ENCODE results near the gene FAM120AOS.

The FAM120AOS gene

GRCh38 chr9:93453047-93453914 lies at the start of gene FAM120AOS:
FAM120AOS (minus strand) TSS chr9:93453581; CDS start chr9:93452709, 872 bp downstream.
- DNase-seq (ENCODE audit: low spot score): peak; percentile 88

GRCh38 chr9:93501406-93501805 lies 48.0 kb upstream of the FAM120AOS start:
- DNase-seq (ENCODE audit: low spot score): peak; percentile 7

- DNase-seq (ENCODE audit: low spot score): no peak
Observed at GRCh38 chr9:93500571-93501298, 47.4 kb upstream of the FAM120AOS start.

DNA sequence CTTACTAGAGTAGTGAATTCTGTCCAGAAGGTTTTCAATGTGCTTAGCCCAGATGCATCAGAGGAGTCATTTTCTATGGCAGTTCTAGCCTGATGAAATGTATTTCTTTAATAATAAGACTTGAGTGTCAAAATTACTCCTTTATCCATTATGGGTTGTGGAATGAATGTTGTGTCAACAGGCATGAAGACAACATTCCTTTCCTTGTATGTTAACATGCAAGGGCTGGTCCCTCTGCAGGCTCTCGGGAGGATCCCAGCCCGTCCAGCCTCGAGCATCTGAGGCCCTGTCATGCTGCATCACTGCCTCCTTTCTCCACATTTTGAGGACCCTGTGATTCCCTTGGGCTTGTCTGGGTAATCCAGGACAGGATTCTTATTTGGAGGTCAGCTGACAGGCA lies 42.9 kb upstream of the FAM120AOS start:
- no peak for DNase-seq (ENCODE audit: low spot score)

GRCh38 chr9:93493949-93494348 lies 40.6 kb upstream of the FAM120AOS start:
- no peak for DNase-seq (ENCODE audit: low spot score)

GRCh38 chr9:93492327-93492726 lies 38.9 kb upstream of the FAM120AOS start:
- DNase-seq (ENCODE audit: low spot score): no peak

DNA sequence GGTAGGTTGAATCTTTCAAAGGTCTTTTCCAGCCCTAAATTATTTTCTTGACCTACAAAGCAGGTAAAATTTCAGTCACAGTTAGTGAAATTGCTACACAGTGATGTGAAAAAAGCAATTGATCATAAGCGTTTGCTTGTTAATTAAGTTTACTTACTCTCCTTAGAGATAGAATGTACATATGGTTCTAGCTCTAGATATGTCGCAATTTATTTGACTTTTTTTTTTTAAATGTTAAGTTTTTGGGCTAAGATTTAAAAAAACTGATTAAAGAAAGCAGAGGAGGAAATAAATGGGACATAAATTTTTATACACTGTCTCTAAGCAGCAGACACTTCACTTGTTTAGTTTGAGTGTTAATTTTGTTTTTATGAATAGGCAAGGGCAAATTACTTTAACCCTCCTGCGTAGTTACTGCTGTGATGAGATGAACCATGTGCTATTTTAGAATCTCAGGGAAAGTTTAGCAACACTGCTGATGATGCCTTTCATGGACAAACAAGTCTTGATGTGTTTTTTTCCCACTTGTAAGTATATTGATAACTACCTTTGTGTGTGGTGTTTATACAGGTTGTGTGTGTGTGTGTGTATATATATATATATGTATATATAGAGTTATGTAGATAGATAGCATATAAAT lies 38.3 kb upstream of the FAM120AOS start:
- DNase-seq (ENCODE audit: low spot score): no peak

DNA sequence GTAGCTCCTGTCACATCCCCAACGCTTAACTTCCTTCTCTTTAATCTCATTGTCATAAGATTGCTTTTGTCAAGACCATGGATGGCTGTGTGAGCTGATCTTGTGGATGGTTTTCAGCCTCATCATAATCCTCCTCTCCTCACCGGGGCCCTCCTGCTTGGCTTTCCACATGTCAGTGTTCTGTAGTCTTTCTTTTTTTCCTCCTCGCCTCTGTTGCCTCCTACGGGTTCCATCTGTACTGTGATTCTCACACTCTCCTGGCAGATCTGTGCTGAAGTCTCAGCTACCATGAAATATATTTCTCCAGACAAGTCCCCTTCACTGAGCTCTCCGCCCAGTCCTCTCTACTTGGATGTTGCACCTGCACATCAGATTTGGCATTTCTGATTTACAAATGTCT lies 34.9 kb upstream of the FAM120AOS start:
- DNase-seq (ENCODE audit: low spot score): no peak

DNA sequence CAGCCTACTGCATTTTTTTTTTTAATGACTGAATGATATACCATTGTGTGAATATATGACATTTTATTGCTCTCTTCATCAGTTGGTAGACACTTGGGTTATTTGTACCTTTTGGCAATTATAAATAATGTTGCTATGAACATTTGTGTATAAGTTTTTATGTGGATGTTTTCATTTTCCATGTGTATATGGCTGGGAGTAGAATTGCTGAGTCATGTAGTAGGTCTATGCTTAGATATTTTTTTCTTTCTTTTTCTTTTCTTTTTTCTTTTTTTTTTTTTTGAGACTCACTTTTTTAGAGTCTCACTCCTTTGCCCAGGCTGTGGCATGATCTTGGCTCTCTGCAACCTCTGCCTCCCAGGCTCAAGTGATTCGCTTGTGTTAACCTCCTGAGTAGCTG lies 32.9 kb upstream of the FAM120AOS start:
- DNase-seq (ENCODE audit: low spot score): no peak

GRCh38 chr9:93483497-93483896 lies 30.1 kb upstream of the FAM120AOS start:
- no peak for DNase-seq (ENCODE audit: low spot score)

GRCh38 chr9:93480728-93481324 lies 27.4 kb upstream of the FAM120AOS start:
- no peak for DNase-seq (ENCODE audit: low spot score)

- DNase-seq (ENCODE audit: low spot score): no peak
Observed at GRCh38 chr9:93480262-93480661, 26.9 kb upstream of the FAM120AOS start.

DNA sequence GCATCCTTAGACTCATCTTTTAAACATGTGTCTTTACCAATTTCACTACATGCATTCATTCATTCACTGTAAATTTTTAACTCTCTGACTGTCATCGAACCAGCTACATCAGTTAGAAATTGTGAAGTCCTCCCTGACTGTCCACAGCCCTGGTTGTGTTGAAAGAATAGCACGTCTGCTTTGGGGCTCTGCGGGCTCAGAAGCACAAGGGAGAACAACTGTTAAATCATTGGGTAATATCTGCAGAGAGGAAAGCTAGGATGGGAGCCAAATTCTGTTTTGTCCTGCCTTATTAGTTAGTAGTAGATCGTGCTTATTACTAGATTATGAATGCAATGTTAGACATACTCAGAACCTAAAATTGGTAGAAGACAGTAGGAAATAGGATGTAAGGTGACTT lies 26.3 kb upstream of the FAM120AOS start:
- no peak for DNase-seq (ENCODE audit: low spot score)

- no peak for DNase-seq (ENCODE audit: low spot score)
Observed at GRCh38 chr9:93477397-93477796, 24.0 kb upstream of the FAM120AOS start.

GRCh38 chr9:93476924-93477323 lies 23.5 kb upstream of the FAM120AOS start:
- no peak for DNase-seq (ENCODE audit: low spot score)

DNA sequence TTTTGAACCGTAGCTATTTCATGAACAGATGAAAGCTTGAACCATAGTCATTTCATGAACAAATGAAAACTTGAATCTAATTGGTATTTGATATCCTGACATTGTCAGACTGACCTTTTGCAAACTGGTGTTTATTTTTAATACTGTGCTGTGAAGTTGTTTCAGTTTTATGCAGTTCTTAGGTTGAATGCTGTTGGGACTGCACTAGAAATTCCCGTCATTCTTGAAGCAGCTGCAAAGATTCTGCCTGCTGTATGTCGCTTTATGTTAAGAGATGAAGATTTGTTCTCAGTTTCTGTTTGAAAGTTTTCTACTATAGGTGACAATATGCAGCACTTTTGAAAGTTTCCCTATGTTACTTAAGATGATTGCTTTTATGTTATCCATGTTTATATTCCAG lies 22.5 kb upstream of the FAM120AOS start:
- DNase-seq (ENCODE audit: low spot score): no peak

DNA sequence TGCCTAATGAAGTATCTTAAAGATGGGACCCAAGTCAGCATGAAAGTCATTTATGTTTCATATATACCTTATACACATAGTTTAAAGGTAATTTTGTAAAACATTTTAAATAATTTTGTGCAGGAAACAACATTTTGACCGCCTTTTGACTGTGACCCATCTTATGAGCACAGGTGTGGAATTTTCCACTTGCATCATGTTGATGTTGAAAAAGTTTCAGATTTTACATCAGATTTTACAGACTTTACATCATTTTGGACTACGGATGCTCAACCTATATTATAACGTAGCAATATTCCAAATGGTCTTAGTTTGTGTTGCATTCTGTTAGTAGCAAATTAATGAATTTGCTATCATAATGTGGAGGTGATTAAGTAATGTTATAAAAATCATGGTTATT lies 21.7 kb upstream of the FAM120AOS start:
- no peak for DNase-seq (ENCODE audit: low spot score)

- no peak for DNase-seq (ENCODE audit: low spot score)
Observed at GRCh38 chr9:93473411-93473810, 20.0 kb upstream of the FAM120AOS start.

- no peak for DNase-seq (ENCODE audit: low spot score)
Observed at GRCh38 chr9:93471124-93471523, 17.7 kb upstream of the FAM120AOS start.

- DNase-seq (ENCODE audit: low spot score): no peak
Observed at GRCh38 chr9:93470391-93470790, 17.0 kb upstream of the FAM120AOS start.

GRCh38 chr9:93468763-93469456 lies 15.5 kb upstream of the FAM120AOS start:
- DNase-seq (ENCODE audit: low spot score): no peak

DNA sequence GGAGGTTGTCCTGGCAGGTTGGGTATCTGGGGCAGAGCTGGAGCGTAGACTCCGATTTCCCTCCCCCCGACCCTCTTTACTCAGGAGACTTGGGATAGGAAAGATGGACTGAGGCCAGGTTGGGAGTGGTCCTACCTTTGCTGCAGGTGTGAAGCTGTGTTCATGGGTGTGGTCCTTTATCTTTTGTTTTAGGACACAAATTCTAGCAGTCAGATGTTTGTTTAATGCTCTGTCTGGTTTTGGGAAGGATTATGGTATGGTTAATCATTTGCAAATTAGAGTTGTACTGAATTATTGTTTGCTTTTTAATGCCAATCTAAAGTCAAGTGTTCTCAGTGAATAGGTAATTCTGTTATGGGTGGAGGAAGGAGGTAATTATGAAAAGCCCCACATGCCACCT lies 14.1 kb upstream of the FAM120AOS start:
- no peak for DNase-seq (ENCODE audit: low spot score)
